Effector memory CD4-positive, alpha-beta T cell (primary cell): ENCODE measurements around the gene WDR90.

Experiments used
- DNase-seq, 3 donors: peaks; one replicate each; pipeline ENCODE4 v3.0.0-alpha.2; 2020
- H3K27ac ChIP-seq: 2 replicates; pipeline ENCODE4 v1.7.0; 2013; ENCODE audit warnings: mild to moderate bottlenecking, low read length, moderate library complexity; ENCODE audit not compliant: insufficient read depth, poor library complexity, severe bottlenecking
- H3K27me3 ChIP-seq: replicated peaks from 2 replicates; pipeline ENCODE4 v1.7.0; 2013; ENCODE audit warnings: mild to moderate bottlenecking, low read length; ENCODE audit not compliant: insufficient read depth, control insufficient read depth, poor library complexity, severe bottlenecking
- H3K36me3 ChIP-seq: 2 replicates; pipeline ENCODE4 v1.7.0; 2013; ENCODE audit warnings: mild to moderate bottlenecking, low read length, moderate library complexity; ENCODE audit not compliant: control insufficient read depth, insufficient read depth
- H3K4me1 ChIP-seq: 2 replicates; pipeline ENCODE4 v1.7.0; 2013; ENCODE audit warnings: low read length, mild to moderate bottlenecking; ENCODE audit not compliant: control insufficient read depth, insufficient read depth, poor library complexity, severe bottlenecking
- H3K4me3 ChIP-seq: 2 replicates; pipeline ENCODE4 v1.7.0; 2013; ENCODE audit warnings: low read length, low read depth, mild to moderate bottlenecking; ENCODE audit not compliant: insufficient read depth, poor library complexity, severe bottlenecking
- H3K9me3 ChIP-seq: 2 replicates; pipeline ENCODE4 v1.7.0; 2013; ENCODE audit warnings: mild to moderate bottlenecking, low read length, moderate library complexity; ENCODE audit not compliant: control insufficient read depth

WDR90 gene

DNA sequence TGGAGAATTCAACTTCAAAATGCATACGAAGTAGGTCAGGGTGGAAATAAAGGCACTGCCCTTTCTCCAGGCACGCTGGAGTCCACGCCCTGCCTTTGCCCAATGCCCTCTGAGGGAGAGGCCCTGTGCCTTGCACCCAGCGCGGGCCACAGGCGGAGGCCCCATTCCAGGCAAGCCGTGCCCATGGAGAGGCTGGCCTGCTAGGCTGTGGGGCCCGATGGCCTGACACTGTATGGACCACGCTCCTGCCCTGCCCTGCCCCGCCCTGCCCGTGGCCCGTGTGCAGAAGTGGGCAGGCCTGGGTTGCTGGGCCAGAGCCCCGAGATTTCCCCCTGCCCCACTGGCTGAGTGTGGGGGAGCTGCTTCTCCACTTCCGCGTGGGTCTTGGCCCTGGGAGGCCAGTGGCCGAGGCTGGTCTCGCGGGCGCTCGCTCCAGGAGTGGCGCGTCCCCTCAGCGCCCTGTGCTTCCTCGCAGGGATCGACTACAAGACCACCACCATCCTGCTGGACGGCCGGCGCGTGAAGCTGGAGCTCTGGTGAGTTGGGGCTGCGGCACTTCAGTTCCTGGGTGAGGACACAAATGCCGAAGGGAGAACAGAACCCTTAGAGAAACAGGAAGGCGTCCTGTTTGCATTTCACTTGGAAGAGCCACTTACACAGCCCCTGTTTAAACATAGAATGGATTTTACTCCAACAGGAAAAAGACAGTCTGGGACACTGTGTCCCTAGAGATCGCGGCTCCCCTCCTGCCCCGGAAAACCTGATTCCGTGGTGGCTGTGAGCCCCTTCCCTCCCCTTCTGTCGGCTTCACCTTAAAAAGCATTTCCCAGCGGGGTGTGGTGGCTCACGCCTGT is 32.2 kb upstream of the WDR90 start:
- Histone ChIP-seq H3K9me3 (no peaks in the 10 kb centered on the region), H3K4me3 (no peak overlapping the region), H3K27ac (no peak overlapping the region), H3K36me3 (peaks cover 9% of the 10 kb centered on the region), H3K27me3 (no peaks in the 10 kb centered on the region), H3K4me1 (no peaks in the 10 kb centered on the region)
- no peak for DNase-seq

DNA sequence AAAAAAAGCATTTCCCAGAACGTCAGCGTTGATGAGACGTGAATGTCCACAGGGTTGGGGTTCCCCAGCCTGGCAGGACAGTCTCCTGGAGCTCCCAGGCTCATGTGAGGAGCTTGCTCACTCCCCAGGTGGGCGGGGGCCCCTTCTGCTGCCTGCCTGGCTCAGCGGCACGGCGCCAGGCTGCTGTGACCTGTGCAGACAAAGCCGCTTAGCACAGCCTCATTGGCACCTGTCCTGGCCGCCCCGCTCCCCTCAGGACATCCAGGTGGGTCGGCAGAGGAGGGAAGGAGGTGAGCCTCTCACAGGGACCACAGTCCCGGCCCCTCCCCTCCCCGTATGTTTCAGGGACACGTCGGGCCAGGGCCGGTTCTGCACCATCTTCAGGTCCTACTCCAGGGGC is 31.3 kb upstream of the WDR90 start:
- H3K27ac ChIP-seq: no peak overlapping the region
- DNase-seq: no peak
- H3K4me3 ChIP-seq: no peak overlapping the region
- peaks cover 9% of the 10 kb centered on the region for H3K36me3 ChIP-seq
- H3K27me3 ChIP-seq: no peaks in the 10 kb centered on the region
- H3K9me3 ChIP-seq: no peaks in the 10 kb centered on the region
- no peaks in the 10 kb centered on the region for H3K4me1 ChIP-seq

DNA sequence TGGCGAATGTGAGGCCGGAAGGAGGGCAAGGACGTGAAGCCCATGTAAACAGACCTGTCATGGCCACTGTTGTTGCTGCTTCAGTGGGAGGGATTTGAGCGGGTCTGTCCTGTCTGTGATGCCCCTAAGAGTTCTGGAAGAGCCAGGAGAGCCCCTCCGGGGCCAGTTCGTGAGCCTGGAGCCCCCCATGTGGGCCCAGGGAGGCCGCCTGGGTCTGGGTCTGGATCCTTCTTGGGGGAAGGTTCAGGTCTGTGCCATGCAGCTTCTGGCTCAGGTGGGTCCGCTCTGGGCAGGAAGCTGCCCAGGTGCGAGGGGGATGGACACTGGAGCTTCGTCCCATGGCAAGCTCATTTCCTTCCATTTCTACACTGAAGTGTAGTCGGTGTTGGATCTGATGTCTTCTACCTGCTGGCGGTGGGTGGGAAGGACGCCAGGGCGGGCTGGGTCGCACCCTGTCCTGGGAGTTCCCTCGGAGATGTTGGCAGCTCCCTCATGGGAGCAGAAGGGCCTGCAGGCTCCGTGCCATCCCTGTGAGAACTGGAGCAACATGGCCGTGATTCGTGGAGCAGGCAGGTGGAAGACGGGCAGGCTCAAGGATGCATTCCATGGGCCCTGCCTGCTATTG is 29.6 kb upstream of the WDR90 start:
- no peaks in the 10 kb centered on the region for H3K4me1 ChIP-seq
- no peak overlapping the region for H3K4me3 ChIP-seq
- H3K27me3 ChIP-seq: no peaks in the 10 kb centered on the region
- H3K27ac ChIP-seq: no peak overlapping the region
- H3K36me3 ChIP-seq: peaks cover 4% of the 10 kb centered on the region
- no peak for DNase-seq
- no peaks in the 10 kb centered on the region for H3K9me3 ChIP-seq

DNA sequence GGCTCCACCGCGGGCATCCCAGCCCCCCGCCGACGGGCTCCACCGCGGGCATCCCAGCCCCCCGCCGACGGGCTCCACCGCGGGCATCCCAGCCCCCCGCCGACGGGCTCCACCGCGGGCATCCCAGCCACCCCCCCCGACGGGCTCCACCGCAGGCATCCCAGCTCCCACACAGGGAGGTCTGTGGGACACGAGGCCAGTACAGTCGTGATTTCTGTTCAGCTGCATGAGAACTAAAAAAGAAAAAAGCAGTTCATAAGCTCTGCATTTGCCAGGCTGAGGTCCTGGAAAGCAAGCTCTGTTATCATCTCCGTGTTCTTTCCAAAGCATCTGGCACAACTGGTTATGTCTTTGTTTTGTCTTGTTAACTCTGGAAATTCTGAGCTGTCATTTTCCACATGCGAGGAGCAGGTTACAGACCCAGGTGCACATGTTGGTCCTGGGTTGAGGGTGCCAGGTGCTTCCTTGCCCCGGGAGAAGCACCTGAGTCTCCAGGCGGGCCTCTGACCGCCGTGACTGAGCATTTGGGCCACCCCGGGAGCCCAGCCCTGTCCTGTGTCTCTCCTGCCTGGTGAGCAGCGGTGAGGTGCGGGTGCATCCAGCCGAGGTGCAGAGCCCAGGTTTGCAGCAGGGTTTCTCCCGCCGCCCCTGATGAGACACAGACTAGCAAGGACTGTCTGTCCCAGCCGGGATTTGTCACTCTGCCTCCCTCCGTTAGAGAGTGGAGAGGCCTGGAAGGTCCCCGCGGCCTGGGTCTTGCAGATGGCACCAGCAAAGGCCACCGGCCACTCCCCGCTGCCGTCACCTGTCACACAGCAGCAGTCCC is 28.3 kb upstream of the WDR90 start:
- no peak for DNase-seq
- Histone ChIP-seq H3K4me3 (no peak overlapping the region), H3K36me3 (peaks cover 4% of the 10 kb centered on the region), H3K9me3 (no peaks in the 10 kb centered on the region), H3K27me3 (no peaks in the 10 kb centered on the region), H3K27ac (no peak overlapping the region), H3K4me1 (no peaks in the 10 kb centered on the region)

DNA sequence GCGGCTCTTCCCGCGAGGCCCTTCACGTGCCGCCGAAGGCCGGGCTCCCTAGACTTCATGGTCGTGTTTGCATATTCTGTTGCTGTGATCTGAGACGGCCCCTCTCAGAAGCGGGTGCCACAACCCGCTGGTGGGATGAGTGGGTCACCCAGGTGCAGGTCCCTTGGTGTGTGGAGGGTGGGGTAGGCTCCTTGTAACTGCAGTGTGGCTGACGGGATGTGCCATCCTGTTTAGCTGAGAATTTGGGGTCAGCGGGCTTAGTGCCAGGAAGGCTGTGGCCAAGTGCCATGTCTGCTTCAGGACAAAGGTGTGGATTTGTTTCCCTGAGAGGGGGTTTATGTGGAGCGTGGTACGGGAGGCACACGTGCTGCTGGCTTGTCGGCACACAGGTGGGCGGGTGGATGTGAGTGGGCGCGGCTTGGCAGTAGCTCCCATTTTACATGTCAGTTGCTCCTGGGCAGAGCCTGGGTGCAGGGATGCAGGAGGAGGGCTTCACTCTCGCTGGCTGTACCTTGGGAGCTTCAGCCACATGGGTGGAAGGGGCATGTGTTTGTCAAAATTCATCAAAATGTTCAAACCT is 27.5 kb upstream of the WDR90 start:
- Histone ChIP-seq H3K27ac (no peak overlapping the region), H3K4me1 (no peaks in the 10 kb centered on the region), H3K4me3 (no peak overlapping the region), H3K9me3 (no peaks in the 10 kb centered on the region), H3K36me3 (peaks cover 4% of the 10 kb centered on the region), H3K27me3 (no peaks in the 10 kb centered on the region)
- DNase-seq: no peak

DNA sequence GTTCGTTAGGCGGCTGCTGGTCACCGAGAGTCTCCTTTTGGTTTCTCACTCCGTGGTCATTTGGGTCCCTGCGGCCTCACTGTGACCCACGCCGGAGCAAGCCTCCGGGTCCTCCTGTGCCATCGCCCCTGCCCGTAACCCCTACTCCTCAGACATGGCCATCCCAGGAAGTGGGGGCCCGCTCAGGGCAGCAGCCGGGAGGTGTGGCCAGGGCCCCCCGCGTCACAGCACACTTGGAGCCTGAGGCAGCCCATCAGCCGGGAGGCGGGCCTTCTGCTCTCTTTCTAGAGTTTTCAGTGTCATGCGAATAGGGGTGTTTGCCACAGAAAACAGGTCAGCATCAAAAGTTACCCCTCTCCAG is 26.3 kb upstream of the WDR90 start:
- H3K36me3 ChIP-seq: peaks cover 8% of the 10 kb centered on the region
- no peak overlapping the region for H3K27ac ChIP-seq
- H3K9me3 ChIP-seq: no peaks in the 10 kb centered on the region
- no peaks in the 10 kb centered on the region for H3K4me1 ChIP-seq
- H3K27me3 ChIP-seq: no peaks in the 10 kb centered on the region
- H3K4me3 ChIP-seq: no peak overlapping the region
- no peak for DNase-seq

DNA sequence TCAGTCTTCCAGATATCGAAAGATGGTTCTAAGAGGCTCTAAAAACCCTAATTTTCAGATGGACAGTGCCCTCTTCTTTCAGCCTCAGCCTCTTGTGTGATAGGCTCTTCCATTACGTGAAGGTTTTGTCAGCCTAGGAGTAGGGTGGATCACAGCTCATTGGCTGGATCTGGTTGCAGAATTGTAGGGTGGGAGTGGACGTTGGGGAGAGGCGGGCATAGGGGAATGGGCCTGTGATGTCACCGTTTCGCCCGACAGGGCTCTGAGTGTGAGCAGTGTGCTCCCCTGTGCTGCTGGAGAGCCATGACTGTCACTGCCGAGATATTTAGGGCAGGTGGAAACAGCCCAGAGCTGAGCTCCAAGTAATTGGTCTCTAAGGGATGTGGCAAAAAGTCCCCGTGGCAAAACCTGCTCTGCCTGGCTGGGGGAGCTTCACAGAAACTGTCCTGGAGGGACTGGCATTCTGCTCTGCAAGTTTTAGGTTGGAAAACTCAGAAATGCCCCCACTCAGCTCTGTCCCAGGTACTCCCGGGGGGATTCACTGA is 24.6 kb upstream of the WDR90 start:
- no peak overlapping the region for H3K4me3 ChIP-seq
- H3K36me3 ChIP-seq: peaks cover 11% of the 10 kb centered on the region
- DNase-seq: no peak
- H3K27ac ChIP-seq: no peak overlapping the region
- H3K27me3 ChIP-seq: no peaks in the 10 kb centered on the region
- H3K4me1 ChIP-seq: no peaks in the 10 kb centered on the region
- no peaks in the 10 kb centered on the region for H3K9me3 ChIP-seq

DNA sequence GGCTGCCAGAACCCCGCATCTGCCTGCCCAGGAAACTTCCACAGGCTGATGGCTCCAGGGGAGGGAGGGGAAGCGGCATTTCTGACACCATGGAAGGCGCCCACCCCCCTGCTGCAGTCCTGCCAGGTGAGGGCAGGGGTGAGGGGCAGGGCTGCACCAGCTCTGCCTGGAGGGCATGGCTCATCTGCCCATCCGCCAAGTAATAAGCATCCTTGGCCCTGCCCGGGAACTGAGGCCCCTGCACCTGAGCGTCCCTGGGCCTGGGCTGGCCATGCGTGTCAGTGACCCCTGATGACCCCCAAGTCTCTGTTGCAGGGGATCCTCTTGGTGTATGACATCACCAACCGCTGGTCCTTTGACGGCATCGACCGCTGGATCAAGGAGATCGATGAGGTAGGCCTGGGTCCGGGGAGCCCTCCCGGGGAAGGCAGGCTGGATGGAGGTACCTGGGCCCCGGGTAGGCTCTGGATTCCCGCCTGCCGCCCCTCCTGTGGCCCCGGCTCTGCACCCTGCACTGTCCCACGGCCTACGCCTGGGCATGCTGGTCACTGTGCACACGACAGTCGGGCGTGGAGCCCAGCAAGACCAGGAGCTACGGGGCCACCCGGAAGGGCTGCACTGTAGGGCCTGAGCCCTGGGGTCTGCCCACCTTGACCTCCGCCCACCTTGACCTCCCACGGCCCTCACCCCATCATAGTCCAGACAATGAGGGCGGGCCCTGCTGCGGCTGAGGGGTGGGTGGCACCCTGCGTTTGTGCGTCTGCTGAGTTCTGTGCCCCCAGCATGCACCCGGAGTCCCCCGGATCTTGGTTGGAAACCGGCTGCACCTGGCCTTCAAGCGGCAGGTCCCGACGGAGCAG is 23.8 kb upstream of the WDR90 start:
- Histone ChIP-seq H3K9me3 (no peaks in the 10 kb centered on the region), H3K4me1 (no peaks in the 10 kb centered on the region), H3K36me3 (peaks cover 11% of the 10 kb centered on the region), H3K27ac (no peak overlapping the region), H3K4me3 (no peak overlapping the region), H3K27me3 (no peaks in the 10 kb centered on the region)
- no peak for DNase-seq
